ENCODE data around the gene SLC16A5.

- TF ChIP-seq CTCF (IDR thresholded peaks at IDR 0.05 in 4 of 5, conservative IDR thresholded peaks at IDR 0.05 in 1 of 5) = no peak
- no peak for TF ChIP-seq POLR2A (IDR thresholded peaks at IDR 0.05)
Observed at GRCh38 chr17:75135452-75135851, 47.7 kb downstream of the SLC16A5 start.
